HG02623 (cell line): ENCODE results near the gene HACD2.

Experiments used
- ATAC-seq: cut with Tn5 transposase; IDR thresholded peaks from one replicate; pipeline ENCODE4 v1.9.1; 2021; ENCODE audit warnings: moderate library complexity; ENCODE audit not compliant: unreplicated experiment

Gene HACD2

GRCh38 chr3:123486460-123486859, 98.4 kb downstream of the HACD2 start:
- ATAC-seq: no peak

- no peak for ATAC-seq
These were observed 99.3 kb downstream of the HACD2 start for GRCh38 chr3:123485551-123485950.

GRCh38 chr3:123483146-123483545, 101.7 kb downstream of the HACD2 start:
- ATAC-seq: no peak

- no peak for ATAC-seq
These were observed 103.0 kb downstream of the HACD2 start for GRCh38 chr3:123481722-123482457.

GRCh38 chr3:123481071-123481470, 103.8 kb downstream of the HACD2 start:
- ATAC-seq: no peak

- no peak for ATAC-seq
These were observed 104.4 kb downstream of the HACD2 start for GRCh38 chr3:123480428-123480827.

GRCh38 chr3:123479891-123480290, 105.0 kb downstream of the HACD2 start:
- ATAC-seq: no peak

GRCh38 chr3:123478314-123478713, 106.5 kb downstream of the HACD2 start:
- no peak for ATAC-seq

- no peak for ATAC-seq
These were observed 107.7 kb downstream of the HACD2 start for GRCh38 chr3:123476967-123477750.

GRCh38 chr3:123475786-123476185, 109.1 kb downstream of the HACD2 start:
- ATAC-seq: no peak

- ATAC-seq: no peak
These were observed 113.7 kb downstream of the HACD2 start for GRCh38 chr3:123471106-123471505.

GRCh38 chr3:123469323-123469995, 115.4 kb downstream of the HACD2 start:
- ATAC-seq: no peak

- no peak for ATAC-seq
These were observed 117.8 kb downstream of the HACD2 start for GRCh38 chr3:123467046-123467445.

GRCh38 chr3:123464211-123464610, 120.6 kb downstream of the HACD2 start:
- ATAC-seq: no peak

- no peak for ATAC-seq
These were observed 125.0 kb downstream of the HACD2 start for GRCh38 chr3:123459862-123460261.

GRCh38 chr3:123458255-123458654, 126.6 kb downstream of the HACD2 start:
- ATAC-seq: no peak

GRCh38 chr3:123457841-123458240, 127.0 kb downstream of the HACD2 start:
- no peak for ATAC-seq

GRCh38 chr3:123453675-123454074, 131.2 kb downstream of the HACD2 start:
- ATAC-seq: no peak

- no peak for ATAC-seq
These were observed 133.7 kb downstream of the HACD2 start for GRCh38 chr3:123451186-123451585.

- no peak for ATAC-seq
These were observed 134.8 kb downstream of the HACD2 start for GRCh38 chr3:123449997-123450604.
